Gastrocnemius medialis (tissue), 4 donors: ENCODE data around the gene MAPK11. TPM values are rescaled to one million over a fixed set of nuclear protein-coding genes. Genes with fewer than 3 reads are reported as not detected.

Experiments used
- ATAC-seq, 2 donors: fragments of 150-250 bp; one replicate each; pipeline ENCODE4 v1.9.1; 2016
- DNase-seq, 2 donors: peaks; one replicate each; pipeline ENCODE4 v3.0.0-alpha.2; 2019
- H3K27ac ChIP-seq, 4 donors: fragments of 200-600 bp; sonication (generic); 1 replicate in 1 of 4; 2 replicates in 3 of 4; pipeline ENCODE4 v1.5.1; 2016 to 2018; ENCODE audit warnings: mild to moderate bottlenecking in 2 of 4, moderate library complexity in 1 of 4
- H3K27me3 ChIP-seq, 3 donors: fragments of 200-600 bp; sonication (generic) in 2 of 3; 1 replicate in 1 of 3; 2 replicates in 2 of 3; pipeline versions ENCODE4 v1.5.1 to v1.6.0; 2016 to 2019; ENCODE audit warnings: mild to moderate bottlenecking in 1 of 3, moderate library complexity in 1 of 3
- H3K36me3 ChIP-seq, 2 donors: fragments of 200-600 bp; sonication (generic) in 1 of 2; one replicate each; pipeline ENCODE4 v1.5.1; 2017 to 2018
- H3K4me1 ChIP-seq, 2 donors: fragments of 200-600 bp; sonication (generic) in 1 of 2; one replicate each; pipeline ENCODE4 v1.5.1; 2016 to 2017; ENCODE audit warnings: mild to moderate bottlenecking in 2 of 2
- H3K4me3 ChIP-seq, 4 donors: fragments of 200-600 bp; sonication (generic) in 3 of 4; 1 replicate in 1 of 4; 2 replicates in 3 of 4; pipeline ENCODE4 v1.5.1; 2016 to 2019; ENCODE audit warnings: mild to moderate bottlenecking in 2 of 4
- H3K9me3 ChIP-seq, 3 donors: fragments of 200-600 bp; sonication (generic) in 2 of 3; 1 replicate in 1 of 3; 2 replicates in 2 of 3; pipeline ENCODE4 v1.5.1; 2016 to 2019
- POLR2A ChIP-seq, 2 donors: fragments of 450-650 bp; IDR thresholded peaks; one replicate each; pipeline ENCODE4 v1.6.1; 2017; ENCODE audit warnings: antibody characterized with exemption in 2 of 2, mild to moderate bottlenecking in 2 of 2, moderate library complexity in 2 of 2
- in situ Hi-C, 4 donors: fragments of 200-750 bp; cut with MboI; loops; one replicate each; pipeline versions ENCODE4 v1.15.0 to v1.8.0; 2017; ENCODE audit warnings: low sequenced_read_pairs in 4 of 4
- intact Hi-C: fragments of 100-400 bp; cut with DNase I; formaldehyde crosslinking; loops from one replicate; pipeline ENCODE4 v1.15.1; 2023; ENCODE audit warnings: low total_unique reads
- total RNA-seq, 4 donors: library from RNA; depleted of rRNA; stranded (reverse); fragments of >200 nt; gene quantifications; one replicate each; pipeline versions ENCODE4 v1.1.0 to v1.2.3, GENCODE V29; 2016
- TF ChIP-seq, protein P1 (sequence below), 5 experiments: fragments of 450-650 bp in 3 of 5; fragments of 200-600 bp in 2 of 5; sonication (generic) in 2 of 5; IDR thresholded peaks in 4 of 5; conservative IDR thresholded peaks in 1 of 5; 1 replicate in 4 of 5; 2 replicates in 1 of 5; pipeline ENCODE4 v1.5.1; 2016 to 2019; ENCODE audit warnings: antibody characterized with exemption in 5 of 5, mild to moderate bottlenecking in 3 of 5, moderate library complexity in 3 of 5

The MAPK11 gene
- total RNA-seq, 4 donors from 2014 or later, result 1.8 to 4.2 (median 3.4) TPM

DNA sequence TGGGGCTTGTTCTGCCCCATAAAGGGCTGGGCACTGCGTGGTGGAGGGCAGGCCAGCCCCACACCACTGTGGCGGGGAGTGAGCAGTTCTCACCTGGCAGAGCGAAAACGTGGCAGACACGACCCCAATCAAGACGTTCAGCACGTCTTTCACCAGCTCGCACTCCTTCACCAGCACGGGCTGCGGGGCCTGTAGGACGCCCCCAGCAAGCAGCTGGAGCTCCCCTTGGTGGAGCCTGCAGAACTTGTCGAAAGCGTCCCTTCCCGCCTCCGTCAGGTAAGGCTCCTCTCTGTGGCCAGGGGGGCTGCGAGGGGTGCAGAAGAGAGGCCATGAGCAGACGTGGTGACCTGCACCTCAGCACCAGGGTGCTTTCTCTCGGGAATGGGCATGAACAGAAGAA, 37.0 kb downstream of the MAPK11 start:
- Histone ChIP-seq H3K27ac (no peak overlapping the region), H3K27me3 (no peaks in the 10 kb centered on the region), H3K4me3 (no peak overlapping the region), H3K9me3 (no peaks in the 10 kb centered on the region), H3K36me3 (peaks cover 0 to 19% of the 10 kb centered on the region in 2 donors), H3K4me1 (no peaks in the 10 kb centered on the region)
- intact Hi-C loops, result loop anchor here (10.0 kb wide), 1 partner anchor 202 kb away; no protein-coding TSS in a partner anchor
- DNase-seq, result no peak
- no peak for ATAC-seq
- in situ Hi-C loops, result no loop called here
- TF ChIP-seq, protein P1, sequence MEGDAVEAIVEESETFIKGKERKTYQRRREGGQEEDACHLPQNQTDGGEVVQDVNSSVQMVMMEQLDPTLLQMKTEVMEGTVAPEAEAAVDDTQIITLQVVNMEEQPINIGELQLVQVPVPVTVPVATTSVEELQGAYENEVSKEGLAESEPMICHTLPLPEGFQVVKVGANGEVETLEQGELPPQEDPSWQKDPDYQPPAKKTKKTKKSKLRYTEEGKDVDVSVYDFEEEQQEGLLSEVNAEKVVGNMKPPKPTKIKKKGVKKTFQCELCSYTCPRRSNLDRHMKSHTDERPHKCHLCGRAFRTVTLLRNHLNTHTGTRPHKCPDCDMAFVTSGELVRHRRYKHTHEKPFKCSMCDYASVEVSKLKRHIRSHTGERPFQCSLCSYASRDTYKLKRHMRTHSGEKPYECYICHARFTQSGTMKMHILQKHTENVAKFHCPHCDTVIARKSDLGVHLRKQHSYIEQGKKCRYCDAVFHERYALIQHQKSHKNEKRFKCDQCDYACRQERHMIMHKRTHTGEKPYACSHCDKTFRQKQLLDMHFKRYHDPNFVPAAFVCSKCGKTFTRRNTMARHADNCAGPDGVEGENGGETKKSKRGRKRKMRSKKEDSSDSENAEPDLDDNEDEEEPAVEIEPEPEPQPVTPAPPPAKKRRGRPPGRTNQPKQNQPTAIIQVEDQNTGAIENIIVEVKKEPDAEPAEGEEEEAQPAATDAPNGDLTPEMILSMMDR (IDR thresholded peaks at IDR 0.05 in 4 of 5, conservative IDR thresholded peaks at IDR 0.05 in 1 of 5), result no peak
- TF ChIP-seq POLR2A (IDR thresholded peaks at IDR 0.05), result no peak

DNA sequence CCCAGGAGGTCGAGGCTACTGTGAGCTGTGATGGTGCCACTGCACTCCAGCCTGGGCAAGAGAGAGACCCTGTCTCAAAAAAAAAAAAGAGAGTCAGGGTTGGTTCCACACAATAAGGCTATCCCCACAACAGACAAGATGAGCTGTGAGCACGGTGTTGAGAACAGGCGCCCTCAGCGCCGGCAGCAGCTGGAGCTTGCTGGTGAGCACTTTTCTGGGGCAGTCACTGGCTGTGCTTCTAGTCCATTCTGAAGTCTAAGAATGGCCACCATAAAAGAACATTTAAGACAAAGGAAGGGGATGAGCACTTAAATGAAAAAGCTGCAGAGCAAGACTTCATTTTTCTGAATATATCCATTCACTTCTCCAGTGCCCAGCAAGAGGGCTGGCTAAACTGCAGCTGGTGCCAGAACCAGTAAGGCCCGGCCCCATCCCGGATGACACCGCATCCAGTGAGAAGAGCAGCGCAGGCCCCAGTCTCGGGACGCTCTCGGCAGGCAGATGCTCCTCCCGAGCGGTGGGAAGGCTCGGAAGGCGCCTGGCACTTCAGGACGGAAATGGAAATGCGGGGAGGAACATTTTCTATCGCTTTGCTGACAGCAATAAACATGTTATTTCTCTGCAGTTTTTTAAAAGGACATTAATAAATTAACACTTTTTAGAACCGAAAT, 37.6 kb downstream of the MAPK11 start:
- no peak overlapping the region for H3K27ac ChIP-seq
- H3K9me3 ChIP-seq, result no peaks in the 10 kb centered on the region
- H3K4me3 ChIP-seq, result no peak overlapping the region
- no peaks in the 10 kb centered on the region for H3K4me1 ChIP-seq
- intact Hi-C loops, result loop anchor here (10.0 kb wide), 1 partner anchor 202 kb away; no protein-coding TSS in a partner anchor
- peaks cover 0 to 21% of the 10 kb centered on the region in 2 donors for H3K36me3 ChIP-seq
- TF ChIP-seq, protein P1 (IDR thresholded peaks at IDR 0.05 in 4 of 5, conservative IDR thresholded peaks at IDR 0.05 in 1 of 5), result no peak
- no peak for TF ChIP-seq POLR2A (IDR thresholded peaks at IDR 0.05)
- no peaks in the 10 kb centered on the region for H3K27me3 ChIP-seq
- DNase-seq, result no peak
- in situ Hi-C loops, result no loop called here
- no peak for ATAC-seq

DNA sequence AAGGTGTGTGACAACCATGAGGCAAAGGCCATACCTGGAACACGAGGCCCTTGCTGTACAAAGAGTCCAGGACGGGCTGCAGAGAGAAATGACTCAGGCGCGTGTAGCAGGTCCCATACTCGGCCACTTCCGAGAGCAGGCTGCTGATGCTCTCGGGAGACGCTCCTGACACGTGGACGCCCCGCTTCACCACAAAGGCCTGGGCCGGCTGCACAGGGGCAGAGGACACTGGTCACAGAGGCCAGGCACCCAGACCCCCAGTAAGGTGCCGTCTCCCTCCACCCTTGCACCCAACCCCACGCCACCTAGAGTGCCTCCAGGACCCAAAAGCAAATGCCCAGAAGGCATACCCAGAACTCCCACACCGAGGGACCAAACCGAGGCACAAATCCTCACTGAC, 40.8 kb downstream of the MAPK11 start:
- H3K4me1 ChIP-seq, result no peaks in the 10 kb centered on the region
- no peak for ATAC-seq
- H3K36me3 ChIP-seq, result peaks cover 0 to 41% of the 10 kb centered on the region in 2 donors
- no peaks in the 10 kb centered on the region for H3K27me3 ChIP-seq
- no peak for DNase-seq
- no peaks in the 10 kb centered on the region for H3K9me3 ChIP-seq
- in situ Hi-C loops (no loop called here), intact Hi-C loops (no loop called here)
- no peak overlapping the region for H3K27ac ChIP-seq
- H3K4me3 ChIP-seq, result no peak overlapping the region
- TF ChIP-seq, protein P1 (IDR thresholded peaks at IDR 0.05 in 4 of 5, conservative IDR thresholded peaks at IDR 0.05 in 1 of 5), result no peak
- no peak for TF ChIP-seq POLR2A (IDR thresholded peaks at IDR 0.05)

DNA sequence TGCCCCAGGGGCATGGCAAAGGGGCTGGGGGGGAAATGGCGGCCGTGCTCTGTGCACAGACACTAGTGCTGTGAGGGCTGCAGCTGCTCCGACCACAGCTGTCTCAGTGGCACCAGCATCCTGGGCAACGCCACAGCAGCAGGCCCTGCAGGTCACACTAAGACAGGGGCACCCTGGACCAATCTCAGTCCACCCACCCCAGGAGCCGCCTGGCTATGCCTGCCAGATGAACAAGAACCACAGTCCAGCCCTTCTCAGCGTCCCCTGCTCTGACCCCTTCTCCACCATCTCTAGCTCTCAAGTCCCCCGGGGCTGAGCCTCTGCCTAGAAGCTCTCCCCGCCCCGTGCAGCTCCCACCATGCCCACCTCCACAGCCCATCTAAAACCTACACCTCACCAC, 41.8 kb downstream of the MAPK11 start:
- in situ Hi-C loops, result no loop called here
- Histone ChIP-seq H3K36me3 (peaks cover 0 to 49% of the 10 kb centered on the region in 2 donors), H3K27me3 (no peaks in the 10 kb centered on the region), H3K4me3 (no peak overlapping the region), H3K27ac (no peak overlapping the region), H3K4me1 (no peaks in the 10 kb centered on the region), H3K9me3 (no peaks in the 10 kb centered on the region)
- intact Hi-C loops, result no loop called here
- no peak for DNase-seq
- no peak for TF ChIP-seq POLR2A (IDR thresholded peaks at IDR 0.05)
- TF ChIP-seq, protein P1 (IDR thresholded peaks at IDR 0.05 in 4 of 5, conservative IDR thresholded peaks at IDR 0.05 in 1 of 5), result no peak
- no peak for ATAC-seq
